Activated CD4-positive, alpha-beta memory T cell treated with anti-CD3 and anti-CD28 coated beads for 36 hours (primary cell): ENCODE data around the gene DAPK2. TPM values are rescaled to one million over a fixed set of nuclear protein-coding genes. Genes with fewer than 3 reads are reported as not detected.

ENCODE experiments used
- CTCF ChIA-PET: fragments of 350-600 bp; sonication (Branson Sonifier 250); formaldehyde crosslinking; loops from one replicate; lab custom pipeline; 2021; ENCODE audit warnings: antibody characterized with exemption, inconsistent platforms; lab: Charles Lee
- POLR2A ChIA-PET: fragments of 350-600 bp; sonication (Branson Sonifier 250); formaldehyde crosslinking; loops from one replicate; lab custom pipeline; 2021; ENCODE audit warnings: antibody characterized with exemption; lab: Charles Lee
- DNase-seq: peaks from one replicate; pipeline ENCODE4 v3.0.0-alpha.2; 2020
- H3K27ac Mint-ChIP-seq: one replicate; pipeline ENCODE4 v1.8.0; 2021; ENCODE audit warnings: mixed read lengths
- H3K27me3 Mint-ChIP-seq: one replicate; pipeline ENCODE4 v1.8.0; 2021; ENCODE audit warnings: mixed read lengths
- H3K36me3 Mint-ChIP-seq: one replicate; pipeline ENCODE4 v1.8.0; 2021; ENCODE audit warnings: mixed read lengths
- H3K4me1 Mint-ChIP-seq: one replicate; pipeline ENCODE4 v1.8.0; 2021; ENCODE audit warnings: low read depth, mixed read lengths
- H3K4me3 Mint-ChIP-seq: one replicate; pipeline ENCODE4 v1.8.0; 2021; ENCODE audit warnings: mild to moderate bottlenecking, mixed read lengths
- H3K9me3 Mint-ChIP-seq: one replicate; pipeline ENCODE4 v1.8.0; 2021; ENCODE audit warnings: mixed read lengths
- intact Hi-C: fragments of 100-400 bp; cut with micrococcal nuclease; formaldehyde crosslinking; loops from one replicate; pipeline ENCODE4 v1.15.1; 2023
- total RNA-seq, 2 experiments: library from RNA; stranded (reverse); gene quantifications; one replicate each; pipeline ENCODE4 v1.2.3, GENCODE V29; 2021

The DAPK2 gene
- total RNA-seq, 2 experiments from 2014 or later: 0.81 to 0.87 TPM

DNA sequence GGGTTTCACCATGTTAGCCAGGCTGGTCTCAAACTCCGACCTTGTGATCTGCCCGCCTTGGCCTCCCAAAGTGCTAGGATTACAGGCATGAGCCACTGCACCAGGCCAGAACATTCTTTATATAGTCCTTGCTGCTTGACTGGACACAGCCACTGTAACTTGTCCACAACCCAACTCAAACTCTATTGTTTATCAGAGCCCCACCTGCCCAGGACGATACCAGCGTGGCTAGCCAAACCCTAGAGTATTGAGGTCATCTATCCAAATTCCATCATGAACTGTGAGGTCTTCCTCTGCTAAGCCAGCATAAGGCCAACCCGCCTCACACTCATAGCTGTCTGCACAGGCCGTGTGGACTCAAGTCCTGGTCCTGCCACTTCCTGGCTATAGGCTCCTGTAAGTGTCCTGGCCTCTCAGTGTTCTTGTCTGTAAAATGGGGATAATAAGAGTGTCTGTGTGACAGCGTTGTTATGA lies 63.9 kb downstream of the DAPK2 start:
- Mint-ChIP-seq H3K9me3 (no peaks in the 10 kb centered on the region), H3K27me3 (no peaks in the 10 kb centered on the region), H3K4me3 (no peak overlapping the region), H3K36me3 (no peaks in the 10 kb centered on the region), H3K27ac (no peak overlapping the region), H3K4me1 (peaks cover 9% of the 10 kb centered on the region)
- POLR2A ChIA-PET: no interaction called here
- no peak for DNase-seq
- intact Hi-C loops: no loop called here
- CTCF ChIA-PET: interaction anchor here (1.1 kb wide), 1 partner anchor 230 kb away, joined by 3 read pairs; no protein-coding TSS in a partner anchor

GRCh38 chr15:63981596-63982320 lies 64.5 kb downstream of the DAPK2 start:
- no peak overlapping the region for H3K4me3 Mint-ChIP-seq
- H3K36me3 Mint-ChIP-seq: no peaks in the 10 kb centered on the region
- H3K4me1 Mint-ChIP-seq: peaks cover 5% of the 10 kb centered on the region
- no peak for DNase-seq
- no peak overlapping the region for H3K27ac Mint-ChIP-seq
- POLR2A ChIA-PET: no interaction called here
- no peaks in the 10 kb centered on the region for H3K9me3 Mint-ChIP-seq
- intact Hi-C loops: no loop called here
- CTCF ChIA-PET: interaction anchor here (1.1 kb wide), 1 partner anchor 230 kb away, joined by 3 read pairs; no protein-coding TSS in a partner anchor
- H3K27me3 Mint-ChIP-seq: no peaks in the 10 kb centered on the region

- intact Hi-C loops: no loop called here
- Mint-ChIP-seq H3K27me3 (no peaks in the 10 kb centered on the region), H3K4me3 (no peak overlapping the region), H3K36me3 (no peaks in the 10 kb centered on the region), H3K9me3 (no peaks in the 10 kb centered on the region), H3K4me1 (no peaks in the 10 kb centered on the region), H3K27ac (no peak overlapping the region)
- ChIA-PET CTCF (no interaction called here), POLR2A (no interaction called here)
- DNase-seq: no peak
Observed at GRCh38 chr15:63979262-63979793, 67.0 kb downstream of the DAPK2 start.

DNA sequence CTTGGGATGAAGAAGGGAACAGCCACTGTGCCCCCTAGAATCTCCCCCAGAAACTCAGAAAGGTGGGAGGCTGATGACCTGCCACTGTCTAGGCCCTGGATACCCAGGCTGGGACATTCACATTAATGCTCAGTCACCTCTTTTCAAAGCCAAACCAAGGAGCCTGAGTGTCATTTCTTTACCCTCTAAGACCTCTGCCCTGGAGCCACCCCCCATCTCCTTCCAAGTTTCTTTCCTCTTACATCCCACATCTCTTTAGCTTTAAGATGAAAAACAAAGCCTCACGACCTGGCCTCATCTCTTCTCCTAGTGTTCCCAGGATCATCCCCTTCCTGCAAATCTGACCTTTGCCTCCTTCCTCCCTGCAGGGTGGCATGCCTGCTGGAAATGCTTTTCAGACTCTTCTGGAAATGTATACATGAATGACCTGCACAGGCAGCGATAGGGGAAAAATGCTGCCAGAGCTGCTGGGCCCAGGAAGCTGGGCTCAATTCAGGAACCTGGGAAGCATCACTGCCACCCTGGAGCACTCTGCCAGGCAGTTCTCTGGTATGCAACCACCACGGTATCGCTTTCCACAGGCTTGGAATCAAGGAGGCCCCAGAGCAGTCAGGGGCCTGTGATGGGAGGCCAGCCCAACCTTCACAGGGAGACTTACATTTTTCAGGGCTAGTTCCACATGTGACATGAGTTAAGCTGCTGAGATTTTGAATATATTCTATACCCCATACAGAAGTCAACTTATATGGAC lies 67.6 kb downstream of the DAPK2 start:
- Mint-ChIP-seq H3K27ac (no peak overlapping the region), H3K27me3 (no peaks in the 10 kb centered on the region), H3K4me3 (no peak overlapping the region), H3K4me1 (no peaks in the 10 kb centered on the region), H3K36me3 (no peaks in the 10 kb centered on the region), H3K9me3 (no peaks in the 10 kb centered on the region)
- no peak for DNase-seq
- CTCF ChIA-PET: interaction anchor here (0.9 kb wide), 1 partner anchor 90 kb away, joined by 3 read pairs; no protein-coding TSS in a partner anchor
- intact Hi-C loops: no loop called here
- POLR2A ChIA-PET: no interaction called here

- H3K27me3 Mint-ChIP-seq: no peaks in the 10 kb centered on the region
- no peaks in the 10 kb centered on the region for H3K36me3 Mint-ChIP-seq
- ChIA-PET POLR2A (interaction anchor here (1.2 kb wide), 1 partner anchor 33 kb away, joined by 3 read pairs; no protein-coding TSS in a partner anchor), CTCF (interaction anchor here (1.2 to 1.3 kb wide), 3 partner anchors 9 to 224 kb away, joined by 3 to 6 read pairs (median 3); no protein-coding TSS in a partner anchor)
- no peak overlapping the region for H3K27ac Mint-ChIP-seq
- no peak for DNase-seq
- intact Hi-C loops: no loop called here
- no peak overlapping the region for H3K4me3 Mint-ChIP-seq
- no peaks in the 10 kb centered on the region for H3K9me3 Mint-ChIP-seq
- peaks cover 4% of the 10 kb centered on the region for H3K4me1 Mint-ChIP-seq
Observed at GRCh38 chr15:63977119-63977518, 69.2 kb downstream of the DAPK2 start.

DNA sequence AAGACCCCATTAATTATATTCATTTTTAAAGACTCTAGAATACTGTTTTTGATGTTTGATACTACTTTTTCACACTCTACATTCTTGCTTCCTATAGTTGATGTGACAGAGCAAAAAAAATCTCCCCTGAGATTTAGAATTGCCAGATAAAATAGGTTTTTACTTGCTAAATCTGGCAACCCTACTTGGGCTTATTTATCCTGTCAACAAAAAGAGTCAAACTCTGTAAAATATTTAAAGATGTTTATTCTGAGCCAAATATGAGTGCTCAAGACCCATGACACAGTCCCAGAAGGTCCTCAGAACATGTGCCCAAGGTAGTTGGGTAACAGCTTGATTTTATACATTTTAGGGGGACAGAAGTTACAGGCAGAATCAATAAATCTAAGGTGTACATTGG lies 72.3 kb downstream of the DAPK2 start:
- no peak for DNase-seq
- Mint-ChIP-seq H3K4me3 (no peak overlapping the region), H3K27ac (no peak overlapping the region), H3K9me3 (no peaks in the 10 kb centered on the region), H3K4me1 (peaks cover 30% of the 10 kb centered on the region), H3K27me3 (no peaks in the 10 kb centered on the region), H3K36me3 (no peaks in the 10 kb centered on the region)
- intact Hi-C loops: no loop called here
- ChIA-PET POLR2A (no interaction called here), CTCF (interaction anchor here (0.7 kb wide), 1 partner anchor 73 kb away, joined by 4 read pairs; no protein-coding TSS in a partner anchor)

DNA sequence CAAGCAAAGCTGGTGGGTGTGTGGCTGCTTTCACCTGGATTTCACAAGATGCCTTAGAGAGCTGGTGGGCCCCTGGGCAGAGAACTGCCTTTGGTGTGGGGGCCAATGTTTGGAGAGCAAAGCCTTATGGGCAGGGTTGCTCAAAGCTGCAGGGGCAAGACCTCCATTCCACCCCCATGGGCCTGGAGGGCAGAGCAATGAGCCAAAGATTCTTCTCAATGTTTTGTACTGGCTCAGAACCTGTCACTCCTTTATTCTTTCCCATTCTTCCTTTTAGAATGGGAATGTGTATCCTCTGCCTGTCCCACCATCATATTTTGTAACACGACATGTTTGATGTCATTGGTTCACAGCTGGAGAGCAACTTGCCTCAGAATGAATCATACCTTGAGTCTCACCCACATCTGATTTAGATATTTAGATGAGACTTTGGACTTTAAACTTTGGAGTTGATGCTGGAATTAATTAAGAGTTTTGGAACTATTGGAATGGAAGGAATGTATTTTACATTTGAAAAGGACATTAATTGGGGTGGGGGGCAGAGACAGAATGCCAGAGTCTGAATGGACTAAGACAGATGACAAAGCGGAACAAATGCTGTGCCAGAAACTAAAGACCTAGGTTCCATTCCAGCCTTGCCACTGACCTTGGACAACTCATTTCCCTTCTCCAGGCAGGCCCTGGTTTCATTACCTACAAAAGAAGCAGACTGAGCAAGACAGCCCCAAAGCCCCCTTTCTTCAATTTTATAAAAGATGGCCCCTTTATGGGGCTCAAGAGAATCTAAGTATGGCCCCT lies 72.9 kb downstream of the DAPK2 start:
- Mint-ChIP-seq H3K27me3 (peaks cover 1% of the 10 kb centered on the region), H3K4me3 (no peak overlapping the region), H3K36me3 (no peaks in the 10 kb centered on the region), H3K4me1 (peaks cover 35% of the 10 kb centered on the region), H3K9me3 (no peaks in the 10 kb centered on the region), H3K27ac (no peak overlapping the region)
- ChIA-PET CTCF (interaction anchor here (1.7 kb wide), 1 partner anchor 94 kb away, joined by 3 read pairs; no protein-coding TSS in a partner anchor), POLR2A (no interaction called here)
- no peak for DNase-seq
- intact Hi-C loops: no loop called here

DNA sequence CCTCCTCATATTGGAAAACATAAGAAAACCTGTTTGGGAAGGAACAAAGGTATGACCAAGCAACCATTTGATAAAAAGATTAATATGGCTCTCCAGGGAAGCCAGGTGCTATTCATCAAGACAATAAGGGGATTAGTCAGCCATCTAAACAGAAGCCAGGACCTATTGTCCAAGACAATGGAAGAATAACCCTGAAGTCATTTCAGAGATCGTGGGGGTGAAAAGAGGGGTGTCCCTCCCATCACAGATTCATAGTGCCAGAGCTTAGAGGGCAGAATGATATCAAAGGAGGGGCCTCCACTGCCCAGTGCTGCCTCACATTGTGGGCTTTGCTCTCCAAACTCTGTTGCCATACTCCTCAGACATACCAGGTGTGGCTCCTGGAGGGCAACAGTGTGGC lies 73.5 kb downstream of the DAPK2 start:
- POLR2A ChIA-PET: no interaction called here
- Mint-ChIP-seq H3K9me3 (no peaks in the 10 kb centered on the region), H3K36me3 (no peaks in the 10 kb centered on the region), H3K4me1 (peaks cover 36% of the 10 kb centered on the region), H3K27ac (no peak overlapping the region), H3K4me3 (no peak overlapping the region), H3K27me3 (peaks cover 1% of the 10 kb centered on the region)
- intact Hi-C loops: no loop called here
- no peak for DNase-seq
- CTCF ChIA-PET: interaction anchor here (1.7 kb wide), 1 partner anchor 94 kb away, joined by 3 read pairs; no protein-coding TSS in a partner anchor

- no peaks in the 10 kb centered on the region for H3K9me3 Mint-ChIP-seq
- no peak overlapping the region for H3K27ac Mint-ChIP-seq
- H3K4me3 Mint-ChIP-seq: no peak overlapping the region
- H3K4me1 Mint-ChIP-seq: peaks cover 36% of the 10 kb centered on the region
- H3K36me3 Mint-ChIP-seq: no peaks in the 10 kb centered on the region
- DNase-seq: no peak
- intact Hi-C loops: loop anchor here (1.0 to 2.0 kb wide), 3 partner anchors 14 to 38 kb away; no protein-coding TSS in a partner anchor
- POLR2A ChIA-PET: interaction anchor here (1.2 to 1.8 kb wide), 3 partner anchors 33 to 416 kb away, joined by 3 to 21 read pairs (median 5); partner anchors contain the start of gene TRIP4
- CTCF ChIA-PET: interaction anchor here (0.9 to 2.0 kb wide), 6 partner anchors 11 to 1900 kb away, joined by 3 to 12 read pairs (median 4); partner anchors contain the start of gene DAPK2
- H3K27me3 Mint-ChIP-seq: peaks cover 1% of the 10 kb centered on the region
Observed at GRCh38 chr15:63971904-63972303, 74.4 kb downstream of the DAPK2 start.

- DNase-seq: peak; percentile 77
- no peaks in the 10 kb centered on the region for H3K36me3 Mint-ChIP-seq
- H3K9me3 Mint-ChIP-seq: no peaks in the 10 kb centered on the region
- H3K4me3 Mint-ChIP-seq: peak overlapping the region; percentile 35
- ChIA-PET POLR2A (interaction anchor here (1.0 to 1.8 kb wide), 6 partner anchors 24 to 416 kb away, joined by 3 to 21 read pairs (median 5); partner anchors contain the start of genes CIAO2A, DAPK2 and TRIP4), CTCF (interaction anchor here (0.7 to 2.0 kb wide), 9 partner anchors 12 to 1899 kb away, joined by 3 to 12 read pairs (median 4); partner anchors contain the start of genes CIAO2A and DAPK2)
- H3K27me3 Mint-ChIP-seq: peaks cover 1% of the 10 kb centered on the region
- peaks cover 36% of the 10 kb centered on the region for H3K4me1 Mint-ChIP-seq
- H3K27ac Mint-ChIP-seq: peak overlapping the region; percentile 89
- intact Hi-C loops: loop anchor here (1.0 to 2.0 kb wide), 3 partner anchors 15 to 39 kb away; no protein-coding TSS in a partner anchor
Observed at GRCh38 chr15:63971427-63971805, 74.9 kb downstream of the DAPK2 start.
